MV-4-11 (cell line): ENCODE results near the gene SPECC1L.
"Not testable (repeated sequence)": the region's sequence is repeated elsewhere in the genome, so short reads cannot be mapped to it uniquely, and the experiment has no call there.

Experiments
- DNase-seq: peaks from one replicate; lab custom pipeline; 2025; lab: John Stamatoyannopoulos, UW

The SPECC1L gene

GRCh38 chr22:24284747-24285203 is 14.1 kb downstream of the SPECC1L start:
- no peak for DNase-seq

GRCh38 chr22:24285245-24285644 is 14.6 kb downstream of the SPECC1L start:
- no peak for DNase-seq

- not testable (repeated sequence) for DNase-seq
Observed at GRCh38 chr22:24287212-24287611, 16.6 kb downstream of the SPECC1L start.

GRCh38 chr22:24287801-24288200 is 17.2 kb downstream of the SPECC1L start:
- not testable (repeated sequence) for DNase-seq

- DNase-seq = no peak
Observed at GRCh38 chr22:24289114-24289513, 18.5 kb downstream of the SPECC1L start.

GRCh38 chr22:24289741-24290163 is 19.1 kb downstream of the SPECC1L start:
- DNase-seq = no peak

- no peak for DNase-seq
Observed at GRCh38 chr22:24290459-24290858, 19.8 kb downstream of the SPECC1L start.

GRCh38 chr22:24291515-24292201 is 21.0 kb downstream of the SPECC1L start:
- DNase-seq = no peak

GRCh38 chr22:24292202-24292830 is 21.7 kb downstream of the SPECC1L start:
- DNase-seq = not testable (repeated sequence)

- DNase-seq = not testable (repeated sequence)
Observed at GRCh38 chr22:24294913-24295312, 24.3 kb downstream of the SPECC1L start.

GRCh38 chr22:24298497-24299155 is 28.0 kb downstream of the SPECC1L start:
- DNase-seq = not testable (repeated sequence)

- not testable (repeated sequence) for DNase-seq
Observed at GRCh38 chr22:24300522-24300921, 29.9 kb downstream of the SPECC1L start.

- no peak for DNase-seq
Observed at GRCh38 chr22:24302591-24302990, 32.0 kb downstream of the SPECC1L start.

- DNase-seq = peak; percentile 36
Observed at GRCh38 chr22:24303007-24303406, 32.4 kb downstream of the SPECC1L start.

GRCh38 chr22:24304062-24304675 is 33.5 kb downstream of the SPECC1L start:
- no peak for DNase-seq

GRCh38 chr22:24305260-24305692 is 34.6 kb downstream of the SPECC1L start:
- peak; percentile 41 for DNase-seq

GRCh38 chr22:24310969-24311368 is 40.3 kb downstream of the SPECC1L start:
- DNase-seq = no peak

- DNase-seq = no peak
Observed at GRCh38 chr22:24315367-24315966, 44.8 kb downstream of the SPECC1L start.

- not testable (repeated sequence) for DNase-seq
Observed at GRCh38 chr22:24316264-24316663, 45.6 kb downstream of the SPECC1L start.

- not testable (repeated sequence) for DNase-seq
Observed at GRCh38 chr22:24317511-24317910, 46.9 kb downstream of the SPECC1L start.

GRCh38 chr22:24319451-24319850 is 48.8 kb downstream of the SPECC1L start:
- no peak for DNase-seq

- DNase-seq = no peak
Observed at GRCh38 chr22:24321999-24322398, 51.4 kb downstream of the SPECC1L start.
